Osteoblast (primary cell): ENCODE results near the gene PYROXD2. TPM values are rescaled to one million over a fixed set of nuclear protein-coding genes. Genes with fewer than 3 reads are reported as not detected.
A peak's percentile ranks its signal among the peaks of the same experiment; 100 is the strongest.

Experiments
- DNase-seq: peaks from one replicate; pipeline ENCODE4 v3.0.0; 2011; ENCODE audit warnings: low spot score, mixed read lengths; ENCODE audit not compliant: insufficient read length; ENCODE audit errors: missing footprints
- H2AFZ ChIP-seq: 2 replicates; pipeline ENCODE4 v1.6.0; 2011; ENCODE audit warnings: mild to moderate bottlenecking, low read length
- H3K27ac ChIP-seq: 2 replicates; pipeline ENCODE4 v1.5.1; 2011; ENCODE audit warnings: mild to moderate bottlenecking, low read depth, low read length, moderate library complexity
- H3K27me3 ChIP-seq: 2 replicates; pipeline ENCODE4 v1.6.0; 2012; ENCODE audit warnings: mild to moderate bottlenecking, control low read depth, inconsistent platforms, low read length, moderate library complexity; ENCODE audit not compliant: insufficient read depth
- H3K36me3 ChIP-seq: 2 replicates; pipeline ENCODE4 v1.5.1; 2011; ENCODE audit warnings: mild to moderate bottlenecking, low read length, control low read depth, moderate library complexity; ENCODE audit not compliant: insufficient read depth
- H3K4me1 ChIP-seq: 2 replicates; pipeline ENCODE4 v1.5.1; 2011; ENCODE audit warnings: mild to moderate bottlenecking, low read length, control low read depth, moderate library complexity; ENCODE audit not compliant: insufficient read depth
- H3K4me2 ChIP-seq: 2 replicates; pipeline ENCODE4 v1.6.0; 2011; ENCODE audit warnings: mild to moderate bottlenecking, low read length; ENCODE audit not compliant: insufficient read depth
- H3K4me3 ChIP-seq: fragments of 200-600 bp; sonication (generic); 3 replicates; pipeline ENCODE4 v1.5.1; 2012; ENCODE audit warnings: mild to moderate bottlenecking, low read length, inconsistent platforms; ENCODE audit not compliant: insufficient read depth
- H3K79me2 ChIP-seq: 2 replicates; pipeline ENCODE4 v1.6.0; 2012; ENCODE audit warnings: mild to moderate bottlenecking, low read length, control low read depth, inconsistent platforms; ENCODE audit not compliant: insufficient read depth
- H3K9me3 ChIP-seq: 2 replicates; pipeline ENCODE4 v1.5.1; 2011; ENCODE audit warnings: low read depth, low read length, control low read depth
- H4K20me1 ChIP-seq: 2 replicates; pipeline ENCODE4 v1.6.0; 2012; ENCODE audit warnings: mild to moderate bottlenecking, low read length, control low read depth; ENCODE audit not compliant: insufficient read depth
- total RNA-seq: library from RNA; depleted of rRNA; stranded (reverse); fragments of >200 nt; gene quantifications from 2 replicates; pipeline ENCODE4 v1.2.3, GENCODE V29; 2012
- TF ChIP-seq, protein P1 (sequence below): IDR thresholded peaks from 2 replicates; pipeline ENCODE4 v1.5.1; 2011; ENCODE audit warnings: mild to moderate bottlenecking, low read depth, low read length, moderate library complexity; ENCODE audit errors: extremely low read depth

PYROXD2 gene
- total RNA-seq, 1 donor = 11.6 TPM

DNA sequence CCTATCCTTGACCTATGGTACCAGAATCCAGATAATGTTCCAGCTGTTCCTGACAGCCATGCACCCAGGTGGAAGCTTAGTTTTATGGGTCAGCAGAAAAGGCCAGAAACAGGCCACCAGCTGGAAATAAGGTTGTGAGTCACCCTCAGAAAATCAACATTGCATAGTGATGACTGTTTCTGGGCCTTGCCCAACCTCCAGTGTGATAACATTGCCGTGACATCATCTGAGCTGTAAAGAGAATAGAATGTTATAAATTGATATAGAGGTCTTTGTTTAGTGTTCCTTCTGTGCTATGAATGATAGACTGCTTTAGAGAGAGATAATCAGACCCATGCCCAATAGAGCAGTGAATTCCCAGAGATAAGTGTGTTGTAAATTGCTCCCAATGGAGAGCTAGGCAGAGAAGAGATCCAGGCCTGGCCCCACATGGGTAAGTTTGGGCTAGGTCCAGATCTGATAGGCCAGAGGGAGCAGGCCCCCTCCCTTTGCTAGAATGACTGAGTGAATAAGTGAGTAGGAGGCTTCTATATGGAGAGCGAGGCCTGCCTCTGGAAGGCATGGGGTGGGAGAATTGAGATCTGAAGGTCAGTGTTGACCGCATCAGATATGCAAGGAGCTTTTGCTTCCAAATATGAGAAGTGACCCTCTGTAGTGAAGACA lies 46.0 kb upstream of the PYROXD2 start:
- peak; percentile 92 for DNase-seq
- H3K4me3 ChIP-seq = no peak overlapping the region
- peak overlapping the region; percentile 25 for H2AFZ ChIP-seq
- TF ChIP-seq, protein P1, sequence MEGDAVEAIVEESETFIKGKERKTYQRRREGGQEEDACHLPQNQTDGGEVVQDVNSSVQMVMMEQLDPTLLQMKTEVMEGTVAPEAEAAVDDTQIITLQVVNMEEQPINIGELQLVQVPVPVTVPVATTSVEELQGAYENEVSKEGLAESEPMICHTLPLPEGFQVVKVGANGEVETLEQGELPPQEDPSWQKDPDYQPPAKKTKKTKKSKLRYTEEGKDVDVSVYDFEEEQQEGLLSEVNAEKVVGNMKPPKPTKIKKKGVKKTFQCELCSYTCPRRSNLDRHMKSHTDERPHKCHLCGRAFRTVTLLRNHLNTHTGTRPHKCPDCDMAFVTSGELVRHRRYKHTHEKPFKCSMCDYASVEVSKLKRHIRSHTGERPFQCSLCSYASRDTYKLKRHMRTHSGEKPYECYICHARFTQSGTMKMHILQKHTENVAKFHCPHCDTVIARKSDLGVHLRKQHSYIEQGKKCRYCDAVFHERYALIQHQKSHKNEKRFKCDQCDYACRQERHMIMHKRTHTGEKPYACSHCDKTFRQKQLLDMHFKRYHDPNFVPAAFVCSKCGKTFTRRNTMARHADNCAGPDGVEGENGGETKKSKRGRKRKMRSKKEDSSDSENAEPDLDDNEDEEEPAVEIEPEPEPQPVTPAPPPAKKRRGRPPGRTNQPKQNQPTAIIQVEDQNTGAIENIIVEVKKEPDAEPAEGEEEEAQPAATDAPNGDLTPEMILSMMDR = no peak
- H3K27ac ChIP-seq = peak overlapping the region; percentile 46
- peaks cover 15% of the 10 kb centered on the region for H3K4me1 ChIP-seq
- no peaks in the 10 kb centered on the region for H3K36me3 ChIP-seq
- H3K9me3 ChIP-seq = no peaks in the 10 kb centered on the region
- H3K79me2 ChIP-seq = no peaks in the 10 kb centered on the region
- no peaks in the 10 kb centered on the region for H4K20me1 ChIP-seq
- peaks cover 4% of the 10 kb centered on the region for H3K27me3 ChIP-seq
- peak overlapping the region; percentile 51 for H3K4me2 ChIP-seq

GRCh38 chr10:98458809-98459784 lies 44.1 kb upstream of the PYROXD2 start:
- Histone ChIP-seq H3K4me1 (peaks cover 15% of the 10 kb centered on the region), H3K9me3 (no peaks in the 10 kb centered on the region), H3K4me3 (no peak overlapping the region), H2AFZ (no peak overlapping the region), H4K20me1 (no peaks in the 10 kb centered on the region), H3K4me2 (no peak overlapping the region), H3K36me3 (no peaks in the 10 kb centered on the region), H3K27me3 (peaks cover 4% of the 10 kb centered on the region), H3K27ac (no peak overlapping the region), H3K79me2 (no peaks in the 10 kb centered on the region)
- TF ChIP-seq, protein P1 = no peak
- no peak for DNase-seq

- Histone ChIP-seq H3K36me3 (no peaks in the 10 kb centered on the region), H3K9me3 (no peaks in the 10 kb centered on the region), H3K27ac (no peak overlapping the region), H4K20me1 (no peaks in the 10 kb centered on the region), H3K4me3 (no peak overlapping the region), H3K27me3 (peaks cover 4% of the 10 kb centered on the region), H3K4me2 (no peak overlapping the region), H2AFZ (no peak overlapping the region), H3K4me1 (peaks cover 15% of the 10 kb centered on the region), H3K79me2 (no peaks in the 10 kb centered on the region)
- TF ChIP-seq, protein P1 = no peak
- DNase-seq = no peak
Measured at GRCh38 chr10:98457721-98458120, 42.7 kb upstream of the PYROXD2 start.
